Neural crest cell (in vitro differentiated cells): ENCODE data around the gene CD274. TPM values are rescaled to one million over a fixed set of nuclear protein-coding genes. Genes with fewer than 3 reads are reported as not detected.

Experiments
- DNase-seq: peaks from one replicate; pipeline ENCODE4 v3.0.0; 2021; ENCODE audit warnings: low read depth, mixed read lengths, low spot score
- H3K27ac Mint-ChIP-seq: one replicate; pipeline ENCODE4 v1.8.0; 2021; ENCODE audit warnings: mild to moderate bottlenecking, mixed read lengths; ENCODE audit not compliant: unreplicated experiment
- H3K27me3 Mint-ChIP-seq: 2 replicates; pipeline ENCODE4 v1.8.0; 2021; ENCODE audit warnings: low read depth, mild to moderate bottlenecking, mixed read lengths
- H3K36me3 Mint-ChIP-seq: 2 replicates; pipeline ENCODE4 v1.8.0; 2021; ENCODE audit warnings: low read depth, mild to moderate bottlenecking, mixed read lengths
- H3K4me1 Mint-ChIP-seq: 2 replicates; pipeline ENCODE4 v1.8.0; 2021; ENCODE audit warnings: mixed read lengths
- H3K4me3 Mint-ChIP-seq: one replicate; pipeline ENCODE4 v1.8.0; 2021; ENCODE audit warnings: mild to moderate bottlenecking, mixed read lengths
- H3K9me3 Mint-ChIP-seq: 2 replicates; pipeline ENCODE4 v1.8.0; 2021; ENCODE audit warnings: mixed read lengths
- CTCF ChIP-seq: fragments of 200-600 bp; sonication (generic); conservative IDR thresholded peaks from 2 replicates; pipeline ENCODE4 v1.5.0; 2021; ENCODE audit warnings: antibody characterized with exemption, mild to moderate bottlenecking
- total RNA-seq: library from RNA; stranded (reverse); gene quantifications from 2 replicates; pipeline ENCODE4 v1.2.1, GENCODE V29; 2021

Gene CD274
- total RNA-seq, 1 donor from 2014 or later = not detected

GRCh38 chr9:5447337-5447736, 3.0 kb upstream of the CD274 start:
- DNase-seq = no peak
- TF ChIP-seq CTCF = no peak
- Mint-ChIP-seq H3K27ac (no peak overlapping the region), H3K36me3 (peaks cover 2% of the 10 kb centered on the region), H3K4me1 (peaks cover 8% of the 10 kb centered on the region), H3K27me3 (peaks cover 31% of the 10 kb centered on the region), H3K9me3 (no peaks in the 10 kb centered on the region), H3K4me3 (no peak overlapping the region)

GRCh38 chr9:5448016-5448415, 2.3 kb upstream of the CD274 start:
- Mint-ChIP-seq H3K4me3 (no peak overlapping the region), H3K9me3 (no peaks in the 10 kb centered on the region), H3K27ac (no peak overlapping the region), H3K4me1 (peaks cover 8% of the 10 kb centered on the region), H3K27me3 (peaks cover 31% of the 10 kb centered on the region), H3K36me3 (peaks cover 3% of the 10 kb centered on the region)
- no peak for DNase-seq
- TF ChIP-seq CTCF = no peak

GRCh38 chr9:5448461-5449435, 1.6 kb upstream of the CD274 start:
- H3K27me3 Mint-ChIP-seq = peaks cover 30% of the 10 kb centered on the region
- no peak for TF ChIP-seq CTCF
- H3K4me1 Mint-ChIP-seq = peaks cover 8% of the 10 kb centered on the region
- no peak for DNase-seq
- H3K9me3 Mint-ChIP-seq = no peaks in the 10 kb centered on the region
- H3K4me3 Mint-ChIP-seq = no peak overlapping the region
- H3K27ac Mint-ChIP-seq = no peak overlapping the region
- H3K36me3 Mint-ChIP-seq = peaks cover 3% of the 10 kb centered on the region

GRCh38 chr9:5449521-5450358, 602 bp upstream of the CD274 start:
- H3K4me1 Mint-ChIP-seq = peaks cover 8% of the 10 kb centered on the region
- no peak for DNase-seq
- peaks cover 24% of the 10 kb centered on the region for H3K27me3 Mint-ChIP-seq
- no peak for TF ChIP-seq CTCF
- H3K4me3 Mint-ChIP-seq = peak overlapping the region; percentile 53
- H3K9me3 Mint-ChIP-seq = no peaks in the 10 kb centered on the region
- peaks cover 3% of the 10 kb centered on the region for H3K36me3 Mint-ChIP-seq
- H3K27ac Mint-ChIP-seq = no peak overlapping the region

- no peak for DNase-seq
- Mint-ChIP-seq H3K4me3 (no peak overlapping the region), H3K4me1 (peaks cover 8% of the 10 kb centered on the region), H3K36me3 (peaks cover 3% of the 10 kb centered on the region), H3K27me3 (peaks cover 9% of the 10 kb centered on the region), H3K27ac (no peak overlapping the region), H3K9me3 (no peaks in the 10 kb centered on the region)
- no peak for TF ChIP-seq CTCF
Measured at GRCh38 chr9:5452286-5452609, 1.9 kb downstream of the CD274 start.
